ENCODE results near the gene UBAP1.
A peak's percentile ranks its signal among the peaks of the same experiment; 100 is the strongest.
"Not testable (repeated sequence)": the region's sequence is repeated elsewhere in the genome, so short reads cannot be mapped to it uniquely, and the experiment has no call there.

UBAP1 gene

DNA sequence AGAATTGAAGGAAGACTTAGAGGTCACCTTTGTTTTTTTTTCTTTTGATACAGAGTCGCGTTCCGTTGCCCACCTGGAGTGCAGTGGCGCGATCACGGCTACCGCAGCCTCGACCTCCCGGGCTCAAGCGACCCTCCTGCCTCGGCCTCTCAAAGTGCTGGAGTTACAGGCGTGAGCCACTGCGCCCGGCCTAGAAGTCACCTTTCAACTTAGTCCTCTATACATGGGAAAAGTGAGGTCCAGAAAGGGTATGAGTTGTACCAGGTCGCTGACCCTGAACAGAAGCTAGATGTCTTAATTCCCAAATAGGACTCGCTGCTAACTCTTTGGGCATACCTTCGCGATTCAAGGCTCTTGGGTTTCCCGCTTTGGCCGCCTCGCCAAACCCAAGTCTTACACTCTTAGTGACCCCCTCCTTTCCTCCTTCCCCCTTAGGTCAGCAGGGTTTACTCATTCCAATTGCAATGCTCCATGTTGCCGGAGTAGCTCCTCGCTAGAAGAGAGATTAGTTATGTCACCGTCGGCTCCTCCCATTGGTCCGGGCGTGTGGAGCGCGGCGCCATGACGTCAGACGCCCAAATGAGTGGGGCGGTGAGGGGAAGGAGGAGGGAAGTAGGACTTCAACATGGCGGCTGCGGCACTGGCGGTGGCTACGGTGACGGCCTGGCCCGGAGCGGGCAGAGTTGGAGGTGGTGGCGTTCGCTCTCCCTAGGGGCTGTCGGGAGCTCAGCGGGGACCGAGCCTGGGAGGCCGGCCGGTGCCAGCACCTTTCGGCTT lies at the start of gene UBAP1:
UBAP1 (plus strand) TSS at position 608 of the 777 bp plus-strand sequence. CDS start 41,872 bp downstream, outside the sequence.
- Mint-ChIP-seq H3K4me1 (ENCODE audit: low read depth) (peaks cover 19% of the 10 kb centered on the region), H3K4me3 (peak within 1 kb of the TSS; percentile 94), H3K27me3 (no peaks in the 10 kb centered on the region), H3K36me3 (ENCODE audit: low read depth) (peaks cover 16% of the 10 kb centered on the region), H3K9me3 (no peaks in the 10 kb centered on the region), H3K27ac (peak within 1 kb of the TSS; percentile 98)
- peak; percentile 95 for DNase-seq

DNA sequence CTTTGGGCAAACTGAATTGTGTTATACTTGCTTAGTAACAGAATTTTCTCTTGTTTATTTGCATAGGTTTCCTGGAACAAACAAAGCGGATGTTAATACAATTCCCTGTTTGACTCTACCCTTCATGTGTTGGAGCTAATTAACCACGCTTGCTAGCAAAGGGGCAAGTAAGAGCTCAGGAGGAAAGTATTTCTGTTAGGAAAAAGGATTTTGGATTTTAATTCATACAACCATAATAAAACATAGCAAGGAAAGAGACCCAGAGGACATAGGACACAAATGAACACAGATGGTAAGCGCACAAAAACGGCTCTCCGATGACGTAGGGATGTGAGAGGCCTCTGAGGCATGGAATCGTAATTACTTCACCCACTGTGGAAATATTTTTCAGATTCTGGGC lies 47.3 kb upstream of the UBAP1 start:
- Mint-ChIP-seq H3K36me3 (ENCODE audit: low read depth) (peaks cover 2% of the 10 kb centered on the region), H3K4me1 (ENCODE audit: low read depth) (peaks cover 5% of the 10 kb centered on the region), H3K27me3 (no peaks in the 10 kb centered on the region), H3K9me3 (no peaks in the 10 kb centered on the region), H3K27ac (no peak overlapping the region), H3K4me3 (no peak overlapping the region)
- DNase-seq = no peak

- Mint-ChIP-seq H3K27ac (no peak overlapping the region), H3K27me3 (no peaks in the 10 kb centered on the region), H3K9me3 (no peaks in the 10 kb centered on the region), H3K4me1 (ENCODE audit: low read depth) (no peaks in the 10 kb centered on the region), H3K4me3 (no peak overlapping the region), H3K36me3 (ENCODE audit: low read depth) (no peaks in the 10 kb centered on the region)
- peak; percentile 2 for DNase-seq
Observed at GRCh38 chr9:34133436-34133949, 45.4 kb upstream of the UBAP1 start.

- H3K4me1 Mint-ChIP-seq (ENCODE audit: low read depth) = peaks cover 2% of the 10 kb centered on the region
- DNase-seq = no peak
- no peaks in the 10 kb centered on the region for H3K36me3 Mint-ChIP-seq (ENCODE audit: low read depth)
- no peaks in the 10 kb centered on the region for H3K9me3 Mint-ChIP-seq
- no peaks in the 10 kb centered on the region for H3K27me3 Mint-ChIP-seq
- H3K4me3 Mint-ChIP-seq = no peak overlapping the region
- H3K27ac Mint-ChIP-seq = no peak overlapping the region
Observed at GRCh38 chr9:34134521-34134920, 44.3 kb upstream of the UBAP1 start.

GRCh38 chr9:34138644-34139043 lies 40.2 kb upstream of the UBAP1 start:
- DNase-seq = not testable (repeated sequence)

DNA sequence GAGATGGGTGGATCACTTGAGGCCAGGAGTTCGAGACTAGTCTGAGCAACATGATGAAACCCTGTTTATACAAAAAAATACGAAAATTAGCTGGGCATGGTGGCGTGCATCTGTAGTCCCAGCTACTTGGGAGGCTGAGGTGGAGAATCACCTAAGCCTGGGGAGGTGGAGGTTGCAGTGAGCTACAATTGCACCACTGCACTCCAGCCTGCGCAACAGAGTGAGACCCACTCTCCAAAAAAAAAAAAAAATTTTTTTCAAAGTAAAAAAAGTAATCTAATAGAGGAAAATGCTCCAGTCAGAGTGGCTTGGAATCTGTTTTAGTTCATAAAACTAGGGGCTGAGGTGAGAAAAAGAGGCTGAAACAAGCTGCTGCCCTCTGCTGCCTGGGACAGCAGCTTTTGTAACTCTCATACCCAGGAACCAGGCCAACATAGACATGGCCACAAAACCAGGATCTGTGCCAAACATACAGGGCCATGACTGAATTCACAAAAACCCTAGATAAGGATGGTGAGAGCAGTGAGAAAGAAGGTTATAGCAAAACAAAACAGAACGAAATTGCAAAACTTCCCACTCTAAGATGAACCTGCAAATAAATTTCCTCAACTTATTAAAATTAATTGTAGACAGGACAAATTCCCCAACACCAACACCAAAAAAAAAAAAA lies 39.2 kb upstream of the UBAP1 start:
- no peaks in the 10 kb centered on the region for H3K9me3 Mint-ChIP-seq
- DNase-seq = no peak
- peaks cover 2% of the 10 kb centered on the region for H3K4me1 Mint-ChIP-seq (ENCODE audit: low read depth)
- H3K36me3 Mint-ChIP-seq (ENCODE audit: low read depth) = no peaks in the 10 kb centered on the region
- no peak overlapping the region for H3K27ac Mint-ChIP-seq
- no peaks in the 10 kb centered on the region for H3K27me3 Mint-ChIP-seq
- H3K4me3 Mint-ChIP-seq = no peak overlapping the region

More at GRCh38 chr9:34138644-34139043, 40.2 kb upstream of the UBAP1 start:
- H3K9me3 Mint-ChIP-seq; H3K4me3 Mint-ChIP-seq; H3K27ac Mint-ChIP-seq; H3K4me1 Mint-ChIP-seq (ENCODE audit: low read depth); H3K36me3 Mint-ChIP-seq (ENCODE audit: low read depth); H3K27me3 Mint-ChIP-seq: not testable (repeated sequence)

GRCh38 chr9:34140853-34141252 lies 38.0 kb upstream of the UBAP1 start:
- Mint-ChIP-seq H3K27ac (no peak overlapping the region), H3K36me3 (ENCODE audit: low read depth) (no peaks in the 10 kb centered on the region), H3K9me3 (no peaks in the 10 kb centered on the region), H3K27me3 (no peaks in the 10 kb centered on the region), H3K4me3 (no peak overlapping the region), H3K4me1 (ENCODE audit: low read depth) (peaks cover 2% of the 10 kb centered on the region)
- DNase-seq = no peak

DNA sequence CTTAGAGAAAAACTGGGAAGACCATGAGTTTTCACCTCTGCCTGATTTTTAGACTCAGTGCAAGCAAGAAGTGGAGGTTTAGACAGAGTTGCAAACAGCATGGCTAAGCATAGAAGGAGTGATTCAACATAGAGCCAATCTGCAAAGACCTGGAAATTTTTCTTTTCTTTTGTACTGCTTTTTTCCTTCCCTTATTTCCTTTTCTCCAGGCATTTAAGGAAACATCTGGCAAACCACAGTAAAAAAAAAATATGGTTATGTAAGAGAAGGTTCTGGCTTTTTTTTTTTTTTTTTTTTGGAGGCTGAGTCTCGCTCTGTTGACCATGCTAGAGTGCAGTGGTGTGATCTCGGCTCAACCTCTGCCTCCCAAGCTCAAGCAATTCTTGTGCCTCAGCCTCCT lies 35.7 kb upstream of the UBAP1 start:
- no peaks in the 10 kb centered on the region for H3K9me3 Mint-ChIP-seq
- no peak overlapping the region for H3K4me3 Mint-ChIP-seq
- H3K36me3 Mint-ChIP-seq (ENCODE audit: low read depth) = no peaks in the 10 kb centered on the region
- H3K4me1 Mint-ChIP-seq (ENCODE audit: low read depth) = peaks cover 2% of the 10 kb centered on the region
- no peak for DNase-seq
- H3K27ac Mint-ChIP-seq = no peak overlapping the region
- no peaks in the 10 kb centered on the region for H3K27me3 Mint-ChIP-seq

DNA sequence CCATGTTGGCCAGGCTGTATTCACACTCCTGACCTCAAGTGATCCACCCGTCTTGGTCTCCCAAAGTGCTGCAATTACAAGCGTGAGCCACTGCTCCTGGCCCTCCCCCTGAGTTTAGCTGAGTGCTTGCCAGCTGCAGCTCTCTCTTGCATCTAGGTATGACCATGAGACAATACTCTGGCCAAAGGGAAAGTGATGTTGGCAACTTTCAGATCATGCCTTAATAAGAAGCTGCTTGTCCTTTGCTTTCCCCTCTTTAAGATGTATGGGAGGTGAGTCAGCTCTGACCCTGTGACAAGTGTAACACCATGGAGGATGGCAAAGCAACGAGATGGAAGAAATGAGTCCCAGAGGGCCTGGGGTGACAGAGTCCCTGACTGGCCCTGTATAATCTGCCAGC lies 33.7 kb upstream of the UBAP1 start:
- DNase-seq = no peak
- no peaks in the 10 kb centered on the region for H3K36me3 Mint-ChIP-seq (ENCODE audit: low read depth)
- no peak overlapping the region for H3K27ac Mint-ChIP-seq
- H3K4me1 Mint-ChIP-seq (ENCODE audit: low read depth) = no peaks in the 10 kb centered on the region
- H3K9me3 Mint-ChIP-seq = no peaks in the 10 kb centered on the region
- no peaks in the 10 kb centered on the region for H3K27me3 Mint-ChIP-seq
- H3K4me3 Mint-ChIP-seq = no peak overlapping the region

DNA sequence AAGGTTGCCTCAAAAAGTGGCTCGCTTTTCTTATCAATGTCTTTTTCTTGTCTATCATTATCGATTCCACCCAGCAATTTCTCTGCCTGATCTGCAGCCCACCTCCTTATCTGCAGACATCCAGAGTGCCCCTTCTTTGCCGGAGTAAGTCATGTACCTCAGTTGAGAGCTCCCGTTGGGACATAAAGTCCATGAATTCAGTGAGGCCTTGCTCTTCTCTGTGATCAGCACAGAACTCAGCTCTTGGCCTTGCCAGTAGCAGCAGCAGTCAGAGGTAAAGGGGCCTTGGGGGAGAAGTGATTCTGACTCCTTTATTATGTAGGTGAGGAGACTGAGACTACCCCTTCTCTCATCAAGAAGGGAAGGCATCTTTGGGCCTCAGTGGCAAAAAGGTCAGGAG lies 27.4 kb upstream of the UBAP1 start:
- Mint-ChIP-seq H3K36me3 (ENCODE audit: low read depth) (no peaks in the 10 kb centered on the region), H3K27me3 (no peaks in the 10 kb centered on the region), H3K27ac (no peak overlapping the region), H3K9me3 (no peaks in the 10 kb centered on the region), H3K4me3 (no peak overlapping the region), H3K4me1 (ENCODE audit: low read depth) (no peaks in the 10 kb centered on the region)
- no peak for DNase-seq

- Mint-ChIP-seq H3K9me3 (no peaks in the 10 kb centered on the region), H3K27ac (no peak overlapping the region), H3K36me3 (ENCODE audit: low read depth) (no peaks in the 10 kb centered on the region), H3K4me1 (ENCODE audit: low read depth) (no peaks in the 10 kb centered on the region), H3K4me3 (no peak overlapping the region), H3K27me3 (no peaks in the 10 kb centered on the region)
- DNase-seq = no peak
Observed at GRCh38 chr9:34154057-34154456, 24.8 kb upstream of the UBAP1 start.

DNA sequence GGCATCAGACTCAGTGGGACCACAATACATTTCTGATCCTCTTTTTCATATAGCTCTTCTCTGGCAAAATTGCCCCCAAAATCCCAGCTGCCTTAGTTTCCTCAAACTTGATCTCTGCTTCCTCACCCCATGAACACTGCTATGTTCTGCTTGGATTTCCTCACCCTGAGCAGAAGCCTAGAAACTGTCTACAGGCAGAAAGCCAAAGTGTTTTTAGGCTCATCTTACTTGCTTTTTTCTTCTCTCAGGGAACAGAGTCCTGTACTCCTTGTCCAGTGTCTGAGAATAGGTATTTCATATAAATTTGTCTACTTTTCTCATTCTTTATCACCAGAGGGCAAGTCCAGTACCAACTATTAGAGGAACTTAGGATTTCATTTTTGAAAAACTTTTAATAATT lies 21.5 kb upstream of the UBAP1 start:
- H3K9me3 Mint-ChIP-seq = no peaks in the 10 kb centered on the region

GRCh38 chr9:34157898-34158297 lies 20.9 kb upstream of the UBAP1 start:
- Mint-ChIP-seq H3K4me3 (no peak overlapping the region), H3K27ac (no peak overlapping the region), H3K4me1 (ENCODE audit: low read depth) (no peaks in the 10 kb centered on the region), H3K9me3 (no peaks in the 10 kb centered on the region), H3K27me3 (no peaks in the 10 kb centered on the region), H3K36me3 (ENCODE audit: low read depth) (no peaks in the 10 kb centered on the region)
- no peak for DNase-seq

More for the DNA sequence above, 21.5 kb upstream of the UBAP1 start:
- Mint-ChIP-seq H3K27ac (no peak overlapping the region), H3K36me3 (ENCODE audit: low read depth) (no peaks in the 10 kb centered on the region), H3K4me3 (no peak overlapping the region), H3K27me3 (no peaks in the 10 kb centered on the region), H3K4me1 (ENCODE audit: low read depth) (no peaks in the 10 kb centered on the region)
- DNase-seq = no peak

DNA sequence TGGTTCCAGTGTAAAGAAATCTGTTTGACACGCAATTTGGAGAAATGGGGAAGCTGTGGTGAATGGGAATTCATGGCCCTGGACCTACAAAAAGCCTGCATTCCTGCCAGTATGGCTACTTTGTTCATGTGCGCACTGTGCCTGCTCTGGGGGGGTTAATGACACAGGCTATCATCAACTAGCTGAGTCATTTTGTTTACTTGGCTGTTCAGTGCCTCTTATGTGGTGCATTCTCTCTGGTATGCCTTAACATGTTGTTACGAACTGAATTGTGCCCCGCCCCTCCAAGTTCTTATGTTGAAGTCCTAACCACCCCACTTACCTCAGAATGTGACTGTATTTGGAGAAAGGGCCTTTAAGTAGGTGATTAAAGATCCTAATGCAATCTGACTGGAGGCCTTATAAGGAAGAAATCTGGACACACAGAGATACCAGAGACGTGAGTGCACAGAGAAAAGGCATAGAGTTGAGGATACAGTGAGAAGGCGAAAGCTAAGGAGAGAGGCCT lies 20.4 kb upstream of the UBAP1 start:
- H3K27me3 Mint-ChIP-seq = no peaks in the 10 kb centered on the region
- no peaks in the 10 kb centered on the region for H3K9me3 Mint-ChIP-seq
- H3K27ac Mint-ChIP-seq = no peak overlapping the region
- H3K36me3 Mint-ChIP-seq (ENCODE audit: low read depth) = no peaks in the 10 kb centered on the region
- no peaks in the 10 kb centered on the region for H3K4me1 Mint-ChIP-seq (ENCODE audit: low read depth)
- H3K4me3 Mint-ChIP-seq = no peak overlapping the region
- no peak for DNase-seq

DNA sequence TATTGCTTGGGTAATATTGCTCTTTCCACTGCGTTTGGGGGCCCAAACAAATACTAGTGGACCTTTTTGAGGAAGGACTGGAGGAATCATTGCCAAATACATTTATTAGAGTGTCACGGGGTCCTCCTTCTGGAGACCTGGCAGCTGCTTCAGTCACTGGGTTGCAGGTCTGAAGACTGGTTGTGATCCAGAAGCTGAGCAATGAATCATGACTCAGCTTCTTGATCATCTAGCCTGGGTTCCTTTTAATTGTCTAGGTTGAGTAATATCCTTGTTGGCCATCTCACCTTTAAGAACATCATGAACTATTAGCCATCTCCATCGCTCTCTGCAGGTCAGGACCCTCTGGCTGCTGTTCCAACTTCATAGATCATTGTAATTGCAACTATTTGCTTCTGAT lies 15.4 kb upstream of the UBAP1 start:
- Mint-ChIP-seq H3K36me3 (ENCODE audit: low read depth) (no peaks in the 10 kb centered on the region), H3K27me3 (no peaks in the 10 kb centered on the region), H3K9me3 (no peaks in the 10 kb centered on the region), H3K4me1 (ENCODE audit: low read depth) (no peaks in the 10 kb centered on the region), H3K4me3 (no peak overlapping the region), H3K27ac (no peak overlapping the region)
- no peak for DNase-seq
